ENCODE results near the gene ADD3.

- no peak for TF ChIP-seq POLR2A (IDR thresholded peaks at IDR 0.05; ENCODE audit: low read depth, low read length)
- TF ChIP-seq CTCF (IDR thresholded peaks at IDR 0.05; ENCODE audit: extremely low read depth in 1 of 2, insufficient read depth in 1 of 2, low read depth in 1 of 2, low read length in 2 of 2) = no peak
Measured at GRCh38 chr10:109972372-109973001, 35.3 kb upstream of the ADD3 start.
